Glutamatergic neuron (in vitro differentiated cells): ENCODE data around the gene PRKCH. TPM values are rescaled to one million over a fixed set of nuclear protein-coding genes. Genes with fewer than 3 reads are reported as not detected.

ENCODE experiments used
- DNase-seq: peaks from one replicate; pipeline ENCODE4 v3.0.0; 2022
- H3K27ac Mint-ChIP-seq: one replicate; pipeline ENCODE4 v1.8.0; 2020; ENCODE audit warnings: mild to moderate bottlenecking, mixed read lengths, inconsistent platforms; ENCODE audit not compliant: unreplicated experiment
- H3K27me3 Mint-ChIP-seq: one replicate; pipeline ENCODE4 v1.8.0; 2020; ENCODE audit warnings: mild to moderate bottlenecking, moderate library complexity, mixed read lengths, inconsistent platforms; ENCODE audit not compliant: unreplicated experiment
- H3K36me3 Mint-ChIP-seq: one replicate; pipeline ENCODE4 v1.8.0; 2020; ENCODE audit warnings: mild to moderate bottlenecking, mixed read lengths, inconsistent platforms; ENCODE audit not compliant: unreplicated experiment
- H3K4me1 Mint-ChIP-seq: one replicate; pipeline ENCODE4 v1.8.0; 2020; ENCODE audit warnings: mild to moderate bottlenecking, low read depth, mixed read lengths, inconsistent platforms; ENCODE audit not compliant: unreplicated experiment
- H3K4me3 Mint-ChIP-seq: one replicate; pipeline ENCODE4 v1.8.0; 2020; ENCODE audit warnings: mild to moderate bottlenecking, mixed read lengths, inconsistent platforms; ENCODE audit not compliant: unreplicated experiment
- H3K9me3 Mint-ChIP-seq: one replicate; pipeline ENCODE4 v1.8.0; 2020; ENCODE audit warnings: mild to moderate bottlenecking, moderate library complexity, mixed read lengths, inconsistent platforms; ENCODE audit not compliant: unreplicated experiment
- CTCF ChIP-seq: fragments of 200-600 bp; sonication (generic); IDR thresholded peaks from one replicate; pipeline ENCODE4 v1.5.0; 2021; ENCODE audit not compliant: partially characterized antibody, unreplicated experiment
- total RNA-seq: library from RNA; stranded (reverse); fragmentation: NEBNext Ultra II Directional; extraction: Animal tissue kit (Norgen Biotek cat#: 25700); gene quantifications from one replicate; pipeline ENCODE4 v1.2.1, GENCODE V29; 2021; ENCODE audit not compliant: unreplicated experiment

Gene PRKCH
- total RNA-seq, 1 donor from 2014 or later, result 0.54 TPM

DNA sequence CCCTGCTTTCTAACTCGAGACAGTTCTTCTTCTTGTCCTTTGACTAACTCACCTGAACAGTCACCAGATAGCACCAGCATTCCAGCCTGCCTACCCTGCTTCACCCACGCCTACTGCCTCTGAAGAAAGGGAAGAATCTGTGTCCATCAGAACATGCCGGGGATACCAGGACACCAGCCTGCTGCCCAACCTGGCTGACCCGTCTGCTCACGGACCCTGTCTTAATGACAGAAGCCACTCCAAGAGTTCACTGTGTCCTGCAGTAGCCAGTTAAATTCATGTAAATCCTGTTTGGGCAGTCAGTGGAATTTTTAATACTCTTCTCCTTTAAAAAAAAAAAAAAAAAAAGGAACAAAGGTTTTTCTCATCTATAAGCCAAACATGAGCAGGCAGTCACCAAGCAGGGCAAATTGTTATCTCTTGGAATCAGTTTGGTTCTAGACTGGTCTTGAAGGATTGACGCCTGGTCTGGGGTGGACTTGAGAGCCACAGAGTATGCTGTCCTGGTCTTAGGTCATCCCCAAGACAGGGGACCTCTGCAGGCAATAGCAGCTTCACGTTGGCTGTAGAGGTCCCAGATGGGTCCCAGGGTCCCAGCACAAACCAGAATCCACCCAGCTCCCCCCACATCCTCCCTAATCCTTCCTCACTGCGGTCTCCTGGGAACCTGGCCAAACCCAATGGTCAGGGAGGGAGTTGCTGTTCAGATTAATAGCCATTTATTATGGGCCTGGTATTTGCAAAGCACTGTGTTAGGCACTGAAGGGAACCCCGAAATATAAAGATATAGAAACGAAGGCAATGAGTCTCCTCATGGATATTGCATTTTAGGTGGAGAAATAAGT, 192.8 kb downstream of the PRKCH start:
- peaks cover 5% of the 10 kb centered on the region for H3K9me3 Mint-ChIP-seq
- TF ChIP-seq CTCF, result no peak
- no peak overlapping the region for H3K27ac Mint-ChIP-seq
- H3K36me3 Mint-ChIP-seq, result no peaks in the 10 kb centered on the region
- H3K4me3 Mint-ChIP-seq, result no peak overlapping the region
- DNase-seq, result no peak
- H3K4me1 Mint-ChIP-seq, result peaks cover 11% of the 10 kb centered on the region
- peaks cover 2% of the 10 kb centered on the region for H3K27me3 Mint-ChIP-seq

DNA sequence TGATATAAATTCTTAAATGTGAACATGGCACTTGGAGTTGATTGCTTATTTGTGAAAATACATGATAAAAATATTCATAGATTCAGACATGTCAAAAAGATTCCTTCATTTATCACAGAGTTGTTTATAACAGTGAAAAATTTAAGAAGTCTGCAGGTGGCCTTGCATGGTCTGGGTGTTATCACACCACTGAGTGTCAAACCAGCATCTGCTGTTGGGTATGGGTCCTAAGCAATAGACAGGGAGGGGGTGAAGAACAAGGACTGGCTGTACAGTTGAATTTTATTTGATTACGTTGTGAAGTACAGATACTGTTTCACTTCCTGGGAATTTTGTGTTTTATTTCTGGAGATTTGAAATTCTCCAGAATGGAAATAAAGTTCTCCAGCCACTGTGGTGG, 193.5 kb downstream of the PRKCH start:
- H3K27me3 Mint-ChIP-seq, result peaks cover 2% of the 10 kb centered on the region
- no peak for DNase-seq
- peaks cover 3% of the 10 kb centered on the region for H3K9me3 Mint-ChIP-seq
- no peak overlapping the region for H3K27ac Mint-ChIP-seq
- H3K4me3 Mint-ChIP-seq, result no peak overlapping the region
- no peaks in the 10 kb centered on the region for H3K36me3 Mint-ChIP-seq
- no peak for TF ChIP-seq CTCF
- peaks cover 9% of the 10 kb centered on the region for H3K4me1 Mint-ChIP-seq

GRCh38 chr14:61515436-61516117, 194.2 kb downstream of the PRKCH start:
- H3K4me1 Mint-ChIP-seq, result peaks cover 4% of the 10 kb centered on the region
- no peak overlapping the region for H3K27ac Mint-ChIP-seq
- no peaks in the 10 kb centered on the region for H3K9me3 Mint-ChIP-seq
- no peak for TF ChIP-seq CTCF
- no peak overlapping the region for H3K4me3 Mint-ChIP-seq
- no peaks in the 10 kb centered on the region for H3K36me3 Mint-ChIP-seq
- DNase-seq, result no peak
- H3K27me3 Mint-ChIP-seq, result no peaks in the 10 kb centered on the region

DNA sequence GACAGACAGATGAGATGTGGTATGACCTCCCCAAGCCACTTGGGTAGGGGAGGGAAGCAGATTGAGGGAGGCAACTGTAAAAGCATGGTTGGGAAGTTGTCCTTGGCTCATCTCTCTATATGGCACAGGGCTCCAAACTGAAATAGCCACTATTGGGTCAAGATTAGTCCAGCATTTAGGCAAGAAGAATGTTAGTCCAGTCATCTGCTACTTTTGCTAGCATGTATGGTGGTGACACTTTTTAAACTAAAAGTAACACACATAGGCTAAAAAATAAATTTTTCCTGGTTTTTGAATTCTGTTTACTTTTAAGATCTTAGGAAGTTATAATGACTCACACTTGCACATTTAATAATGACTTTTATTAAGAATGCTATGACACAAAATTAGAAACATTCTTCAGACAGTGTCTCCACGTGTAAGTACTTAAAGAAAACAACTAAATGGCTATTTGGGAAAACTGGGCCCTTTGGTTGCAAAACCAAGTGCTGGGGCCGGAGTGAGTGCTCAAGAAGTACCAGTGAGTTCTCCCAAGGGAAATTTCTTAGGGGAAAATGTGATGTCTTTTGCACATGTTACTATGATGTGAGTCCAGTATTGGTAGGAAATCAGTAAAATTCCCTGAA, 194.9 kb downstream of the PRKCH start:
- Mint-ChIP-seq H3K9me3 (no peaks in the 10 kb centered on the region), H3K27me3 (no peaks in the 10 kb centered on the region), H3K36me3 (no peaks in the 10 kb centered on the region), H3K4me3 (no peak overlapping the region), H3K27ac (no peak overlapping the region), H3K4me1 (peaks cover 4% of the 10 kb centered on the region)
- no peak for DNase-seq
- TF ChIP-seq CTCF, result no peak
